Keratinocyte (primary cell): ENCODE results near the gene IRF9. TPM values are rescaled to one million over a fixed set of nuclear protein-coding genes. Genes with fewer than 3 reads are reported as not detected.

ENCODE experiments used
- DNase-seq: peaks from one replicate; pipeline ENCODE4 v3.0.0-alpha.2; 2011; ENCODE audit warnings: low read depth, missing footprints, low spot score
- FAIRE-seq: peaks from 2 replicates; lab custom pipeline; 2011; peaks lifted over from hg19 to GRCh38; lab: Jason Lieb, UNC
- H2AFZ ChIP-seq: 2 replicates; pipeline ENCODE4 v1.6.0; 2012; ENCODE audit warnings: low read length, control low read depth, inconsistent platforms; ENCODE audit not compliant: control insufficient read depth
- H3K27ac ChIP-seq: 2 replicates; pipeline ENCODE4 v1.5.1; 2011; ENCODE audit warnings: low read length; ENCODE audit not compliant: control insufficient read depth, insufficient read depth
- H3K27me3 ChIP-seq: 3 replicates; pipeline ENCODE4 v1.6.0; 2011; ENCODE audit warnings: low read length; ENCODE audit not compliant: control insufficient read depth, insufficient read depth; ENCODE audit errors: extremely low read depth
- H3K36me3 ChIP-seq, 2 experiments: 2 replicates in 1 of 2; 3 replicates in 1 of 2; pipeline ENCODE4 v1.5.1; 2011; ENCODE audit warnings: low read length in 2 of 2, mild to moderate bottlenecking in 1 of 2; ENCODE audit not compliant: control insufficient read depth in 2 of 2, insufficient read depth in 2 of 2; ENCODE audit errors: extremely low read depth in 1 of 2
- H3K4me1 ChIP-seq: 3 replicates; pipeline ENCODE4 v1.5.1; 2011; ENCODE audit warnings: low read length; ENCODE audit not compliant: control insufficient read depth, insufficient read depth; ENCODE audit errors: extremely low read depth
- H3K4me2 ChIP-seq: 3 replicates; pipeline ENCODE4 v1.6.0; 2011; ENCODE audit warnings: low read depth, low read length; ENCODE audit not compliant: control insufficient read depth, insufficient read depth; ENCODE audit errors: extremely low read depth
- H3K4me3 ChIP-seq, 3 experiments: fragments of 200-600 bp in 1 of 3; sonication (generic) in 1 of 3; 2 replicates in 2 of 3; 3 replicates in 1 of 3; pipeline ENCODE4 v1.5.1; 2011 to 2016; ENCODE audit warnings: low read length in 3 of 3, mild to moderate bottlenecking in 3 of 3, control low read depth in 2 of 3, inconsistent platforms in 1 of 3, low read depth in 1 of 3, mixed read lengths in 1 of 3, mixed run types in 1 of 3, moderate library complexity in 1 of 3; ENCODE audit not compliant: control insufficient read depth in 2 of 3, insufficient read depth in 2 of 3; ENCODE audit errors: extremely low read depth in 1 of 3
- H3K79me2 ChIP-seq: 2 replicates; pipeline ENCODE4 v1.6.0; 2012; ENCODE audit warnings: low read length; ENCODE audit not compliant: control insufficient read depth, insufficient read depth
- H3K9ac ChIP-seq: 3 replicates; pipeline ENCODE4 v1.6.0; 2011; ENCODE audit warnings: low read length; ENCODE audit not compliant: control insufficient read depth, insufficient read depth; ENCODE audit errors: extremely low read depth
- H3K9me1 ChIP-seq: 3 replicates; pipeline ENCODE4 v1.6.0; 2011; ENCODE audit warnings: low read length; ENCODE audit not compliant: control insufficient read depth, insufficient read depth; ENCODE audit errors: extremely low read depth
- H3K9me3 ChIP-seq: 2 replicates; pipeline ENCODE4 v1.5.1; 2012; ENCODE audit warnings: low read depth, low read length; ENCODE audit not compliant: control insufficient read depth
- H4K20me1 ChIP-seq: 3 replicates; pipeline ENCODE4 v1.6.0; 2011; ENCODE audit warnings: low read length; ENCODE audit not compliant: control insufficient read depth, insufficient read depth; ENCODE audit errors: extremely low read depth
- EZH2 ChIP-seq: IDR thresholded peaks from one replicate; pipeline ENCODE4 v1.6.1; 2012; ENCODE audit warnings: inconsistent platforms, mild to moderate bottlenecking, low read length, moderate library complexity
- dilution Hi-C: fragments of 300-500 bp; cut with MboI; formaldehyde crosslinking; loops from one replicate; pipeline ENCODE4 v1.7.0; 2020; ENCODE audit warnings: low sequenced_read_pairs; ENCODE audit not compliant: extremely low pct_ligation_motif_present
- polyA plus RNA-seq, 5 experiments: library from polyadenylated mRNA; depleted of rRNA in 3 of 5; stranded (reverse) in 3 of 5; stranded (forward) in 1 of 5; unstranded in 1 of 5; fragments of >200 nt; gene quantifications; 1 replicate in 1 of 5; 2 replicates in 3 of 5; 3 replicates in 1 of 5; pipeline versions ENCODE4 v1.2.1 to v1.2.3, GENCODE V29; 2011 to 2012; ENCODE audit warnings: missing spikeins in 2 of 5, low read depth in 1 of 5, low replicate concordance in 1 of 5
- TF ChIP-seq, protein P1 (sequence below), 3 experiments: IDR thresholded peaks in 1 of 3; conservative IDR thresholded peaks in 1 of 3; optimal IDR thresholded peaks in 1 of 3; 2 replicates in 2 of 3; 3 replicates in 1 of 3; pipeline versions ENCODE3 to v1.5.1; 2011; ENCODE audit warnings: low read length in 3 of 3, mild to moderate bottlenecking in 3 of 3, moderate library complexity in 2 of 3, control low read depth in 1 of 3, inconsistent platforms in 1 of 3; ENCODE audit not compliant: insufficient read depth in 2 of 3; ENCODE audit errors: extremely low read depth in 1 of 3

The IRF9 gene
- polyA plus RNA-seq, 1 donor (not counting 4 experiments of a cell fraction or from before 2014, with no cell fraction given), result 117 TPM

DNA sequence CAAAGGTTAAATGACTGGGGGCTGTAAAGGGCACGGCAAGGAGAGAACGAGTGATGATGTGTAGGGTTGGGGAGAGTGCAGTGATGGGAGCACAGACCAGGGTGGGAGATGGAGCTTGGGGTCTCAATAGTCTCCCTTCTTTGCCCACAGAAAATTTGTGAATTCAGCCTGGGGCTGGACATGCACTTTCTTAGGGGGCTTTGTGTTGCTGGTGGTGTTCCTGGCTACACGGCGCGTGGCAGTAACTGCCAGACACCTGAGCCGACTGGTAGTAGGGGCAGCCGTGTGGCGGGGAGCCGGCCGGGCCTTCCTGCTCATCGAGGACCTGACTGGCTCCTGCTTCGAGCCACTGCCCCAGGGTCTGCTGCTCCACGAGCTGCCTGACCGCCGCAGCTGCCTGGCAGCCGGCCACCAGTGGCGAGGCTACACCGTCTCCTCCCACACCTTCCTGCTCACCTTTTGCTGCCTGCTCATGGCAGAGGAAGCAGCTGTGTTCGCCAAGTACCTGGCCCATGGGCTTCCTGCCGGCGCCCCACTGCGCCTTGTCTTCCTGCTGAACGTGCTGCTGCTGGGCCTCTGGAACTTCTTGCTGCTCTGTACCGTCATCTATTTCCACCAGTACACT is 28.9 kb upstream of the IRF9 start:
- H3K36me3 ChIP-seq, result peaks cover 0 to under 1% of the 10 kb centered on the region in 2 experiments
- no peak for TF ChIP-seq EZH2
- TF ChIP-seq, protein P1, sequence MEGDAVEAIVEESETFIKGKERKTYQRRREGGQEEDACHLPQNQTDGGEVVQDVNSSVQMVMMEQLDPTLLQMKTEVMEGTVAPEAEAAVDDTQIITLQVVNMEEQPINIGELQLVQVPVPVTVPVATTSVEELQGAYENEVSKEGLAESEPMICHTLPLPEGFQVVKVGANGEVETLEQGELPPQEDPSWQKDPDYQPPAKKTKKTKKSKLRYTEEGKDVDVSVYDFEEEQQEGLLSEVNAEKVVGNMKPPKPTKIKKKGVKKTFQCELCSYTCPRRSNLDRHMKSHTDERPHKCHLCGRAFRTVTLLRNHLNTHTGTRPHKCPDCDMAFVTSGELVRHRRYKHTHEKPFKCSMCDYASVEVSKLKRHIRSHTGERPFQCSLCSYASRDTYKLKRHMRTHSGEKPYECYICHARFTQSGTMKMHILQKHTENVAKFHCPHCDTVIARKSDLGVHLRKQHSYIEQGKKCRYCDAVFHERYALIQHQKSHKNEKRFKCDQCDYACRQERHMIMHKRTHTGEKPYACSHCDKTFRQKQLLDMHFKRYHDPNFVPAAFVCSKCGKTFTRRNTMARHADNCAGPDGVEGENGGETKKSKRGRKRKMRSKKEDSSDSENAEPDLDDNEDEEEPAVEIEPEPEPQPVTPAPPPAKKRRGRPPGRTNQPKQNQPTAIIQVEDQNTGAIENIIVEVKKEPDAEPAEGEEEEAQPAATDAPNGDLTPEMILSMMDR (optimal IDR thresholded peaks at IDR 0.05 in 1 of 3, IDR thresholded peaks at IDR 0.05 in 1 of 3, conservative IDR thresholded peaks at IDR 0.05 in 1 of 3; ENCODE audit: extremely low read depth in 1 of 3, insufficient read depth in 2 of 3, low read length in 3 of 3), result no peak
- no peak for FAIRE-seq
- no peaks in the 10 kb centered on the region for H4K20me1 ChIP-seq
- no peaks in the 10 kb centered on the region for H3K27me3 ChIP-seq
- no peaks in the 10 kb centered on the region for H3K9me3 ChIP-seq
- peaks cover 21% of the 10 kb centered on the region for H3K4me1 ChIP-seq
- H3K4me3 ChIP-seq, result no peak overlapping the region
- H3K9me1 ChIP-seq, result no peaks in the 10 kb centered on the region
- dilution Hi-C loops, result no loop called here
- H3K4me2 ChIP-seq, result peak overlapping the region; percentile 29
- H3K79me2 ChIP-seq, result peaks cover 6% of the 10 kb centered on the region
- no peak overlapping the region for H3K27ac ChIP-seq
- H2AFZ ChIP-seq, result peak overlapping the region; percentile 80
- no peak overlapping the region for H3K9ac ChIP-seq
- DNase-seq, result no peak

DNA sequence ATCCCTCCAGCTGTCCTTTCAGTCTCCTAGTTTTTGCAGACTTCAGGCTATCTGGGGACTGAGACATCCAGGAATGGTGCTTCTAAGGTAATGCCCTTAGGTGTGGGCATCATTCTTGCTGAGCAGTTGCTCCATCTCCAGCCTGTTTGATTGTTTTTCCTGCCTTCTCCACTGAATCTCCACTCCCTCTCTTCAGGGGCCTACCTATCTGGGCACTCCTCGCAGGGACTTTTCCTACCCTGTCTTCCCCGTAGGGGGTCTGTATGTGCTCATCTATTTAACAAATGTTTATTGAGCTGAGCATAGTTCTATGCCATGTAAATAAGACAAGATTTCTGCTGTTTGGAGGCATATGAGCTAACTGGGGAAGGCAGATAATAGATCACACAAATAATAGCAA is 28.1 kb upstream of the IRF9 start:
- no peaks in the 10 kb centered on the region for H3K9me1 ChIP-seq
- H3K27ac ChIP-seq, result no peak overlapping the region
- H3K79me2 ChIP-seq, result peaks cover 6% of the 10 kb centered on the region
- DNase-seq, result no peak
- H3K36me3 ChIP-seq, result peaks cover 2 to 7% of the 10 kb centered on the region in 2 experiments
- no peaks in the 10 kb centered on the region for H3K27me3 ChIP-seq
- no peaks in the 10 kb centered on the region for H3K9me3 ChIP-seq
- no peaks in the 10 kb centered on the region for H4K20me1 ChIP-seq
- H3K9ac ChIP-seq, result no peak overlapping the region
- no peak for FAIRE-seq
- TF ChIP-seq, protein P1 (optimal IDR thresholded peaks at IDR 0.05 in 1 of 3, IDR thresholded peaks at IDR 0.05 in 1 of 3, conservative IDR thresholded peaks at IDR 0.05 in 1 of 3; ENCODE audit: extremely low read depth in 1 of 3, insufficient read depth in 2 of 3, low read length in 3 of 3), result no peak
- no peak for TF ChIP-seq EZH2
- H3K4me2 ChIP-seq, result no peak overlapping the region
- peaks cover 22% of the 10 kb centered on the region for H3K4me1 ChIP-seq
- H2AFZ ChIP-seq, result peak overlapping the region; percentile 42
- dilution Hi-C loops, result no loop called here
- H3K4me3 ChIP-seq, result no peak overlapping the region
